ENCODE measurements around the gene AGFG2. TPM values are rescaled to one million over a fixed set of nuclear protein-coding genes. Genes with fewer than 3 reads are reported as not detected.

Gene AGFG2
- total and polyA plus RNA-seq, 12 donors: 14.0 to 175 (median 107) TPM

GRCh38 chr7:100504887-100505611 is 34.0 kb upstream of the AGFG2 start:
- Histone ChIP-seq H3K27ac (no peak overlapping the region), H3K27me3 (no peaks in the 10 kb centered on the region), H3K4me1 (replicated peaks in 1 of 2) (no peaks in the 10 kb centered on the region), H3K4me3 (no peak overlapping the region), H3K36me3 (replicated peaks in 1 of 2) (no peaks in the 10 kb centered on the region), H3K9me3 (replicated peaks in 1 of 3) (no peaks in the 10 kb centered on the region)
- no peak for DNase-seq
- no peak for TF ChIP-seq POLR2A (IDR thresholded peaks at IDR 0.05)
- TF ChIP-seq CTCF (IDR thresholded peaks at IDR 0.05): no peak
- intact Hi-C loops (cut with DNase I): no loop called here
- 89 to 97% (median 94%) methylated on average over 9 of the region's 9 CpGs for WGBS, 4 donors

GRCh38 chr7:100506356-100506923 is 32.6 kb upstream of the AGFG2 start:
- TF ChIP-seq POLR2A (IDR thresholded peaks at IDR 0.05): no peak
- TF ChIP-seq CTCF (IDR thresholded peaks at IDR 0.05): no peak
- no peaks in the 10 kb centered on the region for H3K9me3 ChIP-seq (replicated peaks in 1 of 3)
- no peaks in the 10 kb centered on the region for H3K4me1 ChIP-seq (replicated peaks in 1 of 2)
- H3K4me3 ChIP-seq: no peak overlapping the region
- WGBS, 4 donors: 63 to 70% (median 68%) methylated on average over 8 of the region's 8 CpGs
- H3K27ac ChIP-seq: no peak overlapping the region
- no peaks in the 10 kb centered on the region for H3K27me3 ChIP-seq
- intact Hi-C loops (cut with DNase I): no loop called here
- no peaks in the 10 kb centered on the region for H3K36me3 ChIP-seq (replicated peaks in 1 of 2)
- DNase-seq: no peak

- no peaks in the 10 kb centered on the region for H3K9me3 ChIP-seq (replicated peaks in 1 of 3)
- WGBS, 4 donors: 74 to 80% (median 77%) methylated on average over 14 to 15 of the region's 15 CpGs
- DNase-seq: peak in 4 of 7 donors; percentile 25 to 62 (median 34)
- no peak overlapping the region for H3K4me3 ChIP-seq
- no peak overlapping the region for H3K27ac ChIP-seq
- no peaks in the 10 kb centered on the region for H3K4me1 ChIP-seq (replicated peaks in 1 of 2)
- no peaks in the 10 kb centered on the region for H3K36me3 ChIP-seq (replicated peaks in 1 of 2)
- no peaks in the 10 kb centered on the region for H3K27me3 ChIP-seq
- no peak for TF ChIP-seq POLR2A (IDR thresholded peaks at IDR 0.05)
- no peak for TF ChIP-seq CTCF (IDR thresholded peaks at IDR 0.05)
- intact Hi-C loops (cut with DNase I): no loop called here
Measured at GRCh38 chr7:100509231-100509630, 29.8 kb upstream of the AGFG2 start.

- WGBS, 4 donors: 89 to 95% (median 91%) methylated on average over 9 of the region's 9 CpGs
- no peak overlapping the region for H3K4me3 ChIP-seq
- DNase-seq: no peak
- no peaks in the 10 kb centered on the region for H3K27me3 ChIP-seq
- H3K4me1 ChIP-seq (replicated peaks in 1 of 2): peaks cover 0 to 4% of the 10 kb centered on the region in 2 donors
- no peaks in the 10 kb centered on the region for H3K36me3 ChIP-seq (replicated peaks in 1 of 2)
- TF ChIP-seq POLR2A (IDR thresholded peaks at IDR 0.05) (no peak), CTCF (IDR thresholded peaks at IDR 0.05) (no peak)
- H3K9me3 ChIP-seq (replicated peaks in 1 of 3): no peaks in the 10 kb centered on the region
- intact Hi-C loops (cut with DNase I): no loop called here
- no peak overlapping the region for H3K27ac ChIP-seq
Measured at GRCh38 chr7:100510437-100511239, 28.4 kb upstream of the AGFG2 start.

All from adrenal gland (tissue), 12 donors.